SIG-M5 treated with dmso at 0.1 percent for 504 hours (cell line): Measurements from ENCODE around the gene ITGB8.

Experiments
- DNase-seq: peaks from one replicate; lab custom pipeline; 2025; ENCODE audit not compliant: unreplicated experiment; lab: John Stamatoyannopoulos, UW

The ITGB8 gene

DNA sequence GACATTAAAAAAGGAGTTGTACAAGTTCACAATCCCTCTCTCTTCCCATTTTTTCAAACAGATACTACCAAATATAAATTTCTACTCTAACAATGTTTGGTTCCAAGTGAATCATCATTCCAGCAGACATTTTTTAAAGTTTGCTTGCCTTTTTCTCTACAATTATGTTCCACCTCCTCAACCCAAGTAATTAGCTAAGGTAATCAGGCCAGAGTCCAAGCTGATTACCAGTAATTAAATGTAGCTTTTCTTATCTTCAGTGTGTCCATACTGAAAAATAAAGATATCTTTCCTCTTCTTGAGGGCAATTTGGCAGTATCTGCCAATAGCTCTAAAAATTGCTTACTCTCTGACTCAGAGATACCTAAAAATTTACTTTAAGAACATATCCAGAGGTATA is 126.0 kb downstream of the ITGB8 start:
- DNase-seq: no peak

DNA sequence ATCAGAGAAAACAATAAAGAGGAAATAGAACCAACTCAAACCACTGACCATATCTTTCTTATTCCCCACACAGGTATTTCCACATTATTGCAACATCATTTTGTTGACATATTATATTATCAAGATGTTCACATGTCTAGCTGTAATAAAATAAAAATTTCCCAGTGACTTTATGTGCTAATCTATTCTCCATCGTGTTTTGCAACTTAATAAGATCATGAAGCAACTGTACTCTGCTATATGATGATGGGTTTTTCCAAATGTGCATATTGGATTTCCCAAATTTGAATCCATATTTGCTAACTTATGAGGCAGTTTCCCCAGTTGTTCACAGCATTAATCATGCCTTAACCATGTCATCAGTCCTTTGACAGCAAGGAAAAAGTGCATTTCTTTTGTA is 127.8 kb downstream of the ITGB8 start:
- DNase-seq: no peak

DNA sequence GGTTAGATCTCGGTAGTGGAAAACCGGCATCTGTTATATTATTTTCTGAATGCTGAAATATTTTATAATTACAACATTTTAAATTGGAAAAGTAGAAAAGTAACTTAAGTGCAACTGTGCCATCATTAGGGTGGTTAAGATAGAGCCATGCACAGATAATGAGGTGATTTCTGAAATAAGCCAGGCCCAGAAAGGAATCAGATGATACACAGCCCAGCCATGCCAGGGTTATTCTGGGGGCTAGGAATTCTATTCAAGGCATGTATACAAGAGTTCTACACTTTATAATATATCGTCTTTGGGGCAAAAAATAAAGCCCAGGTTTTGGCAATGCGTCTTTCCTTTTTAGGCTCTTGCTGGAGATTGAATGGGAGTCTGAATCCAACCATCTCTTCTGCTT is 128.7 kb downstream of the ITGB8 start:
- no peak for DNase-seq

DNA sequence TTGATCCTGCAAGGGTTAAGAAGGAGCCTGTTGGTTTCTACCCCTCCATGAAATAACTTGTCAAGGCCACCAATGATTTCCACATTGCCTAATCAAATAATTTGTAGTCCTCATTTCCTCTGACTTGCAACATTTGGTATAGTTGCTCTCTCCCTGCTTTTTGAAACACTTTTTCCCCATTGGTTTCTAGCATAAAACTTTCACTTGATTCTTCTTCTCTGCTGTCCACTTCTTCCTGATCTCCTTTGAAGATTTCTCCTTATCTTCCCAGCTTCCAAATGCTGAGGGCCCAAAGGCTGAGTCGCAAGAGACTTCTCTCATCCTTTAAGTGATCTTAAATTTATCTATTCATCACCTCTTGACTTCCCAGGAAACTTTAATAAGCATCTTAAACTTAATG is 134.2 kb downstream of the ITGB8 start:
- no peak for DNase-seq
